ENCODE results near the gene CCDC63. TPM values are rescaled to one million over a fixed set of nuclear protein-coding genes. Genes with fewer than 3 reads are reported as not detected.

CCDC63 gene
- total and polyA plus RNA-seq, 9 of the 15 experiments (the other 6 are each of a cell fraction or from before 2014, with no cell fraction given): not detected

DNA sequence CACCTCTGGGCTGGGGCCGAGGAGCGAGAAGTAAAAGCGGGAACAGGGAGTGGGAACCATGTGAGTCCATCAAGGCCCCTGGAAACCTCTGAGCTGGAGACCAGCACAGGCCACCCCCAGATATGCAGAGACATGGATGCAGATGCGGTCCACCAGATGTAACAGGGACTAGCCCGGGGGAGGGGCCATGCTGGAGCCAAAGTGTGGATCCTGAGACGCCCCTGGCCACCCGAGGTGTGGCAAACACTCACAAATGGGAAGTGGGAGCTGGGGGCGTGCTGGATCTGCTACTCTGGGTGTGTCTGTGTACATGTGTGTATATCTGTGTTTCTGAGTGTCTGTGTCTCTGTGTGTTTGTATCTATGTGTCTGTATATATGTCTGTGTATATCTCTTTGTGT is 60.8 kb downstream of the CCDC63 start:
- Histone ChIP-seq H3K9me3 (replicated peaks; ENCODE audit: control insufficient read depth, insufficient read depth, low read depth, low read length) (no peaks in the 10 kb centered on the region; the same call in 1 of the 2 replicates), H3K4me3 (no peak overlapping the region), H3K9me1 (ENCODE audit: control insufficient read depth, insufficient read depth, low read length) (no peaks in the 10 kb centered on the region), H2AFZ (ENCODE audit: low read depth, low read length) (no peak overlapping the region), H3K27me3 (ENCODE audit: control insufficient read depth in 2 of 2, insufficient read depth in 2 of 2, low read length in 2 of 2) (peaks cover 6 to 48% of the 10 kb centered on the region in 2 experiments; a peak in 4 of 5 replicates), H3K36me3 (ENCODE audit: control insufficient read depth, insufficient read depth, low read length) (no peaks in the 10 kb centered on the region), H3K79me2 (ENCODE audit: control insufficient read depth, insufficient read depth, low read length) (no peaks in the 10 kb centered on the region), H3K9ac (ENCODE audit: insufficient read depth in 1 of 2, low read depth in 2 of 2, low read length in 2 of 2) (no peak overlapping the region), H3K4me1 (replicated peaks in 1 of 2; ENCODE audit: control insufficient read depth in 2 of 2, insufficient read depth in 2 of 2, low read length in 2 of 2) (0 out of 5 replicates have a peak, but pooled peaks cover 0 to 3% of the 10 kb centered on the region in 2 experiments), H3K4me2 (ENCODE audit: insufficient read depth, low read length) (no peak overlapping the region), H4K20me1 (replicated peaks; ENCODE audit: control insufficient read depth, insufficient read depth, low read length) (no peaks in the 10 kb centered on the region), H3K27ac (ENCODE audit: extremely low read depth, low read depth, low read length) (no peak overlapping the region)
- 4% methylated on average over 8 of the region's 8 CpGs for WGBS (ENCODE audit: insufficient coverage, low coverage, missing lambda C conversion rate)
- FAIRE-seq: no peak
- no peak for TF ChIP-seq GATA2 (CRISPR knock-in tag; IDR thresholded peaks at IDR 0.05)
- TF ChIP-seq SMARCA5 (IDR thresholded peaks at IDR 0.05): no peak
- no peak for TF ChIP-seq ZNF143 (CRISPR knock-in tag; IDR thresholded peaks at IDR 0.05)
- TF ChIP-seq MAFF (IDR thresholded peaks at IDR 0.05; ENCODE audit: low read length): no peak
- no peak for TF ChIP-seq MAFK (IDR thresholded peaks at IDR 0.05; ENCODE audit: low read length)
- TF ChIP-seq BCL6 (CRISPR knock-in tag; IDR thresholded peaks at IDR 0.05): no peak
- TF ChIP-seq, protein P1, sequence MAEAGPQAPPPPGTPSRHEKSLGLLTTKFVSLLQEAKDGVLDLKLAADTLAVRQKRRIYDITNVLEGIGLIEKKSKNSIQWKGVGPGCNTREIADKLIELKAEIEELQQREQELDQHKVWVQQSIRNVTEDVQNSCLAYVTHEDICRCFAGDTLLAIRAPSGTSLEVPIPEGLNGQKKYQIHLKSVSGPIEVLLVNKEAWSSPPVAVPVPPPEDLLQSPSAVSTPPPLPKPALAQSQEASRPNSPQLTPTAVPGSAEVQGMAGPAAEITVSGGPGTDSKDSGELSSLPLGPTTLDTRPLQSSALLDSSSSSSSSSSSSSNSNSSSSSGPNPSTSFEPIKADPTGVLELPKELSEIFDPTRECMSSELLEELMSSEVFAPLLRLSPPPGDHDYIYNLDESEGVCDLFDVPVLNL (CRISPR knock-in tag; IDR thresholded peaks at IDR 0.05; ENCODE audit: low read depth): no peak
- no peak for TF ChIP-seq NR3C1 (CRISPR knock-in tag; IDR thresholded peaks at IDR 0.05)
- no peak for TF ChIP-seq RUNX1 (IDR thresholded peaks at IDR 0.05; ENCODE audit: low read depth)
- TF ChIP-seq ZC3H11A (IDR thresholded peaks at IDR 0.05; ENCODE audit: low read depth, low read length): no peak
- no peak for TF ChIP-seq MXI1 (IDR thresholded peaks at IDR 0.05; ENCODE audit: low read depth, low read length)
- TF ChIP-seq ZKSCAN8 (CRISPR knock-in tag; IDR thresholded peaks at IDR 0.05): no peak
- no peak for TF ChIP-seq SPI1 (IDR thresholded peaks at IDR 0.05; ENCODE audit: borderline replicate concordance, low read depth, low read length)
- intact Hi-C loops (cut with micrococcal nuclease) (no loop called here), in situ Hi-C loops (cut with MboI) (no loop called here)
- ATAC-seq: no peak; the same call in 2 of the 3 replicates
- POLR2A ChIA-PET: interaction anchor here (1.0 to 1.2 kb wide), 3 partner anchors 9 to 28 kb away, joined by 3 to 4 read pairs (median 3); no protein-coding TSS in a partner anchor
- CTCF ChIA-PET (ENCODE audit: low intra/inter-chr PET ratio): no interaction called here
- BruUV-seq (replicated peaks): no TSS peak
- DNase-seq (ENCODE audit: extremely low read depth in 1 of 4, low spot score in 3 of 4): no peak

Measured in K562 (cell line).